ENCODE data around the gene PASD1.

PASD1 gene

DNA sequence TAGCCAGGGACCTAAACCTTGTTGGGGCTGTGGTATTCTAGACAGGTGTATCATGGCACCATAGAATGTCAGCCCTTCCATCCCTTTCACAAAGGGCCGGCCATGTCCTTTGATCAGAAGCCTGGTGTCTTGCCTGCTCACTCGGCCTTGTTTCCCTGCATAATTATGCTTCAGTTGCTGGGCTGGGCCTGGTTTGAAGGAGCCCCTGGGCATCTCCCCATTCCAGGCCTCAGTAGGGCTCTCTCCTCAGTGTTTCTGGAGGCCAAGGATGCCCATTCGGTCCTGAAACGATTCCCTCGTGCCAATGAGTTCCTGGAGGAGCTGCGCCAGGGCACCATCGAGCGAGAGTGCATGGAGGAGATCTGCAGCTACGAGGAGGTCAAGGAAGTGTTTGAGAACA is 136.3 kb downstream of the PASD1 start:
- no peak overlapping the region for H3K9ac ChIP-seq (ENCODE audit: low read depth in 1 of 2, low read length in 2 of 2)
- H3K9me3 ChIP-seq (ENCODE audit: control insufficient read depth in 2 of 2, low read length in 2 of 2), result no peaks in the 10 kb centered on the region
- H3K36me3 ChIP-seq (ENCODE audit: control insufficient read depth in 2 of 2, insufficient read depth in 2 of 2, low read length in 2 of 2), result no peaks in the 10 kb centered on the region
- H3K4me1 ChIP-seq (ENCODE audit: control insufficient read depth in 2 of 2, insufficient read depth in 2 of 2, low read length in 2 of 2), result no peaks in the 10 kb centered on the region
- H3K27ac ChIP-seq (ENCODE audit: low read depth in 2 of 2, low read length in 2 of 2), result no peak overlapping the region
- no peak overlapping the region for H3K4me3 ChIP-seq (ENCODE audit: low read length in 2 of 2)
- H3K27me3 ChIP-seq (ENCODE audit: control insufficient read depth in 2 of 2, insufficient read depth in 2 of 2, low read length in 2 of 2), result peaks cover 0 to 4% of the 10 kb centered on the region in 2 donors

- H3K9ac ChIP-seq (ENCODE audit: low read depth in 1 of 2, low read length in 2 of 2), result no peak overlapping the region
- H3K9me3 ChIP-seq (ENCODE audit: control insufficient read depth in 2 of 2, low read length in 2 of 2), result no peaks in the 10 kb centered on the region
- no peak overlapping the region for H3K4me3 ChIP-seq (ENCODE audit: low read length in 2 of 2)
- no peaks in the 10 kb centered on the region for H3K4me1 ChIP-seq (ENCODE audit: control insufficient read depth in 2 of 2, insufficient read depth in 2 of 2, low read length in 2 of 2)
- peaks cover 0 to 4% of the 10 kb centered on the region in 2 donors for H3K27me3 ChIP-seq (ENCODE audit: control insufficient read depth in 2 of 2, insufficient read depth in 2 of 2, low read length in 2 of 2)
- H3K27ac ChIP-seq (ENCODE audit: low read depth in 2 of 2, low read length in 2 of 2), result no peak overlapping the region
- no peaks in the 10 kb centered on the region for H3K36me3 ChIP-seq (ENCODE audit: control insufficient read depth in 2 of 2, insufficient read depth in 2 of 2, low read length in 2 of 2)
These were observed 137.1 kb downstream of the PASD1 start for GRCh38 chrX:151700581-151700980.

- Histone ChIP-seq H3K9ac (ENCODE audit: low read depth in 1 of 2, low read length in 2 of 2) (no peak overlapping the region), H3K36me3 (ENCODE audit: control insufficient read depth in 2 of 2, insufficient read depth in 2 of 2, low read length in 2 of 2) (no peaks in the 10 kb centered on the region), H3K4me1 (ENCODE audit: control insufficient read depth in 2 of 2, insufficient read depth in 2 of 2, low read length in 2 of 2) (no peaks in the 10 kb centered on the region)
These were observed 137.6 kb downstream of the PASD1 start for GRCh38 chrX:151701071-151701470.

DNA sequence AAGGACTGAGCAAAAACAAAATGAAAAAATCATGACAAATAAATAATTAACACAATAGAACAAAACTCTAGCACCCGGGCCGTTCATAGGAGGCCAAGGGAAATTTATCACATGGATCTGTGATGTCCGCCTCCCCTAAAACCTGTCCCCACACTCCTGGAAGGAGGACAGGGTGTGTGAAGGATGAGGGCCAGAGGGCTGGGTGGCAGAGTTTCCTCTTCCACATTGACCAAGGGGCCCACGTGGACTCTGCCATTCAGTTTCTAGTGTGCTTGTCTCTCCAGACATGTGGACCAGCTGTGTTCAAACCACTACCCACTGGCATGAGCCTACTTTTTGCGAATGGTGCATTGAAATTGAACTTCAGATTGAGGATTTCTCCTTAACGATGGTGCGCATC is 138.1 kb downstream of the PASD1 start:
- Histone ChIP-seq H3K36me3 (ENCODE audit: control insufficient read depth in 2 of 2, insufficient read depth in 2 of 2, low read length in 2 of 2) (no peaks in the 10 kb centered on the region), H3K9ac (ENCODE audit: low read depth in 1 of 2, low read length in 2 of 2) (no peak overlapping the region), H3K27ac (ENCODE audit: low read depth in 2 of 2, low read length in 2 of 2) (no peak overlapping the region), H3K27me3 (ENCODE audit: control insufficient read depth in 2 of 2, insufficient read depth in 2 of 2, low read length in 2 of 2) (peaks cover under 1 to 2% of the 10 kb centered on the region in 2 donors), H3K9me3 (ENCODE audit: control insufficient read depth in 2 of 2, low read length in 2 of 2) (no peaks in the 10 kb centered on the region), H3K4me3 (ENCODE audit: low read length in 2 of 2) (no peak overlapping the region), H3K4me1 (ENCODE audit: control insufficient read depth in 2 of 2, insufficient read depth in 2 of 2, low read length in 2 of 2) (no peaks in the 10 kb centered on the region)

More at GRCh38 chrX:151701071-151701470, 137.6 kb downstream of the PASD1 start:
- H3K9me3 ChIP-seq (ENCODE audit: control insufficient read depth in 2 of 2, low read length in 2 of 2), result no peaks in the 10 kb centered on the region
- peaks cover 0 to 4% of the 10 kb centered on the region in 2 donors for H3K27me3 ChIP-seq (ENCODE audit: control insufficient read depth in 2 of 2, insufficient read depth in 2 of 2, low read length in 2 of 2)
- H3K4me3 ChIP-seq (ENCODE audit: low read length in 2 of 2), result no peak overlapping the region
- no peak overlapping the region for H3K27ac ChIP-seq (ENCODE audit: low read depth in 2 of 2, low read length in 2 of 2)

DNA sequence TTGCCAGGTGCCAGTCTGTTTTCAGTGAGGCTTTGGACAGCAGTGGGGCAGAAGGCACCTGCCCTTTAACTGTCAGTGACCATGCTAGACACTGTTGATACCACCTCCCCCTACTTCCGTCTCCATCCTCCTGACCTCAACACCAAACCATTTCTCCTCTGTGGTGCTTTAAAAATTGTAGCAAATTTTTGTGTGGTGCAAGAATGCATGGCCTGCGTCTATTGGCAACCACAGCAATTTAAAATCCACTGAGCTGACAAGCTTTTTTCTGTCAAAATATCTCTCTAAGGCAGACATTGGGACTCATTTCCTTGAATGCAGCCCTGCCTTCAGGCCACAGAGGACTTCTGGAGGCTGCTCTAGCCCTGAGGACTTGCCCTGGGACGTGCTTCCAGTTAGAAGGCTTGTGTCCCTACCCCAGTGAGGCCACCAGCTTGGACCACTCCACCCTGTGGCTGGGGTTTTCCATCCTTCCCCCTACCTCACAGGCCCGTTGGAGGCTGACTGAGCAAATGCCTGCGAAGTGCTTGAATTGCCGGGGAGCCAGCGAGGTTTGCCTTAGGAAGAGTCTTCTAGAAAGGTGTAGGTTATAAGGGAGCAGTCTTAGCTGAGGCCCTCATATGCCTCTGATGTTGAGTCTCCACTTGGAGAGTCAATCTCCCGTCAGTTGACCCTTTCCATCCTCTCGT is 138.7 kb downstream of the PASD1 start:
- H3K27me3 ChIP-seq (ENCODE audit: control insufficient read depth in 2 of 2, insufficient read depth in 2 of 2, low read length in 2 of 2), result peaks cover 2 to 3% of the 10 kb centered on the region in 2 donors
- H3K27ac ChIP-seq (ENCODE audit: low read depth in 2 of 2, low read length in 2 of 2), result no peak overlapping the region
- no peaks in the 10 kb centered on the region for H3K4me1 ChIP-seq (ENCODE audit: control insufficient read depth in 2 of 2, insufficient read depth in 2 of 2, low read length in 2 of 2)
- no peaks in the 10 kb centered on the region for H3K36me3 ChIP-seq (ENCODE audit: control insufficient read depth in 2 of 2, insufficient read depth in 2 of 2, low read length in 2 of 2)
- no peak overlapping the region for H3K4me3 ChIP-seq (ENCODE audit: low read length in 2 of 2)
- no peaks in the 10 kb centered on the region for H3K9me3 ChIP-seq (ENCODE audit: control insufficient read depth in 2 of 2, low read length in 2 of 2)
- H3K9ac ChIP-seq (ENCODE audit: low read depth in 1 of 2, low read length in 2 of 2), result no peak overlapping the region

- Histone ChIP-seq H3K4me1 (ENCODE audit: control insufficient read depth in 2 of 2, insufficient read depth in 2 of 2, low read length in 2 of 2) (no peaks in the 10 kb centered on the region), H3K9ac (ENCODE audit: low read depth in 1 of 2, low read length in 2 of 2) (no peak overlapping the region), H3K4me3 (ENCODE audit: low read length in 2 of 2) (no peak overlapping the region), H3K36me3 (ENCODE audit: control insufficient read depth in 2 of 2, insufficient read depth in 2 of 2, low read length in 2 of 2) (no peaks in the 10 kb centered on the region), H3K9me3 (ENCODE audit: control insufficient read depth in 2 of 2, low read length in 2 of 2) (no peaks in the 10 kb centered on the region), H3K27me3 (ENCODE audit: control insufficient read depth in 2 of 2, insufficient read depth in 2 of 2, low read length in 2 of 2) (peaks cover 2 to 3% of the 10 kb centered on the region in 2 donors), H3K27ac (ENCODE audit: low read depth in 2 of 2, low read length in 2 of 2) (no peak overlapping the region)
These were observed 139.4 kb downstream of the PASD1 start for GRCh38 chrX:151702741-151703340.

DNA sequence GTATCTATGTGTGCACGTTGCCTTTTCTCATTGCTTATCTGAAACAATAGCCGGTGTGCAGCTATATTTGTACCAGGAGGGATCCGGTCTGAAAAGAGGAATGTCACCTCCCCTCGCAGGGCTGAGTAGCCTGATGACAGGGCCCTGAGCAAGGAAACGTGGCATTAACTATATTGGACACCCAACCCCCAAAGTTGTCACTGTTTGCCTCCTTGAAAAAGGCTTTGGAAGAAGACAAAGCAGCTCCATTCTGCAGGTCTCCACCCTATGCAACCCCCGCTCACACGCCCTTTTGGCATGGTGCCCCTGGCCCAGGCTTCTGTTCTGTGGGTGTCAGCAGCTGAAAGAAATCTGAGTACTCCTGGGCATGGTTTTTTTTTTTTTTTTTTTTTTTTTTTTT is 140.0 kb downstream of the PASD1 start:
- no peaks in the 10 kb centered on the region for H3K9me3 ChIP-seq (ENCODE audit: control insufficient read depth in 2 of 2, low read length in 2 of 2)
- no peaks in the 10 kb centered on the region for H3K36me3 ChIP-seq (ENCODE audit: control insufficient read depth in 2 of 2, insufficient read depth in 2 of 2, low read length in 2 of 2)
- no peak overlapping the region for H3K4me3 ChIP-seq (ENCODE audit: low read length in 2 of 2)
- no peak overlapping the region for H3K9ac ChIP-seq (ENCODE audit: low read depth in 1 of 2, low read length in 2 of 2)
- H3K4me1 ChIP-seq (ENCODE audit: control insufficient read depth in 2 of 2, insufficient read depth in 2 of 2, low read length in 2 of 2), result no peaks in the 10 kb centered on the region
- H3K27me3 ChIP-seq (ENCODE audit: control insufficient read depth in 2 of 2, insufficient read depth in 2 of 2, low read length in 2 of 2), result peaks cover 2 to 3% of the 10 kb centered on the region in 2 donors
- no peak overlapping the region for H3K27ac ChIP-seq (ENCODE audit: low read depth in 2 of 2, low read length in 2 of 2)

- Histone ChIP-seq H3K9me3 (ENCODE audit: control insufficient read depth in 2 of 2, low read length in 2 of 2) (no peaks in the 10 kb centered on the region), H3K27me3 (ENCODE audit: control insufficient read depth in 2 of 2, insufficient read depth in 2 of 2, low read length in 2 of 2) (peaks cover 2 to 3% of the 10 kb centered on the region in 2 donors), H3K36me3 (ENCODE audit: control insufficient read depth in 2 of 2, insufficient read depth in 2 of 2, low read length in 2 of 2) (no peaks in the 10 kb centered on the region), H3K27ac (ENCODE audit: low read depth in 2 of 2, low read length in 2 of 2) (no peak overlapping the region), H3K4me1 (ENCODE audit: control insufficient read depth in 2 of 2, insufficient read depth in 2 of 2, low read length in 2 of 2) (no peaks in the 10 kb centered on the region), H3K9ac (ENCODE audit: low read depth in 1 of 2, low read length in 2 of 2) (no peak overlapping the region), H3K4me3 (ENCODE audit: low read length in 2 of 2) (no peak overlapping the region)
These were observed 140.7 kb downstream of the PASD1 start for GRCh38 chrX:151704041-151704663.

- no peaks in the 10 kb centered on the region for H3K9me3 ChIP-seq (ENCODE audit: control insufficient read depth in 2 of 2, low read length in 2 of 2)
- H3K4me3 ChIP-seq (ENCODE audit: low read length in 2 of 2), result no peak overlapping the region
- H3K27ac ChIP-seq (ENCODE audit: low read depth in 2 of 2, low read length in 2 of 2), result no peak overlapping the region
- H3K9ac ChIP-seq (ENCODE audit: low read depth in 1 of 2, low read length in 2 of 2), result no peak overlapping the region
- H3K4me1 ChIP-seq (ENCODE audit: control insufficient read depth in 2 of 2, insufficient read depth in 2 of 2, low read length in 2 of 2), result peaks cover 0 to 4% of the 10 kb centered on the region in 2 donors
- H3K36me3 ChIP-seq (ENCODE audit: control insufficient read depth in 2 of 2, insufficient read depth in 2 of 2, low read length in 2 of 2), result no peaks in the 10 kb centered on the region
- H3K27me3 ChIP-seq (ENCODE audit: control insufficient read depth in 2 of 2, insufficient read depth in 2 of 2, low read length in 2 of 2), result peaks cover 0 to 3% of the 10 kb centered on the region in 2 donors
These were observed 145.3 kb downstream of the PASD1 start for GRCh38 chrX:151708821-151709220.

- peaks cover 0 to 4% of the 10 kb centered on the region in 2 donors for H3K4me1 ChIP-seq (ENCODE audit: control insufficient read depth in 2 of 2, insufficient read depth in 2 of 2, low read length in 2 of 2)
- H3K9ac ChIP-seq (ENCODE audit: low read depth in 1 of 2, low read length in 2 of 2), result no peak overlapping the region
- no peaks in the 10 kb centered on the region for H3K9me3 ChIP-seq (ENCODE audit: control insufficient read depth in 2 of 2, low read length in 2 of 2)
- no peak overlapping the region for H3K27ac ChIP-seq (ENCODE audit: low read depth in 2 of 2, low read length in 2 of 2)
- no peaks in the 10 kb centered on the region for H3K36me3 ChIP-seq (ENCODE audit: control insufficient read depth in 2 of 2, insufficient read depth in 2 of 2, low read length in 2 of 2)
- H3K4me3 ChIP-seq (ENCODE audit: low read length in 2 of 2), result no peak overlapping the region
- H3K27me3 ChIP-seq (ENCODE audit: control insufficient read depth in 2 of 2, insufficient read depth in 2 of 2, low read length in 2 of 2), result peaks cover 3% of the 10 kb centered on the region in 2 donors
These were observed 147.0 kb downstream of the PASD1 start for GRCh38 chrX:151710457-151710856.

All from mucosa of rectum (tissue), 2 donors.